22Rv1 (cell line): ENCODE data around the gene TBC1D22A.

Experiments used
- CTCF ChIP-seq: fragments of 450-650 bp; IDR thresholded peaks from 2 replicates; pipeline ENCODE4 v1.5.1; 2017; ENCODE audit warnings: mild to moderate bottlenecking
- ZFX ChIP-seq: fragments of 450-650 bp; IDR thresholded peaks from 2 replicates; pipeline ENCODE4 v1.6.1; 2017; ENCODE audit warnings: antibody characterized with exemption, borderline replicate concordance

GRCh38 chr22:46742576-46743221 lies 19.8 kb upstream of the TBC1D22A start:
- TF ChIP-seq CTCF (no peak), ZFX (no peak)
